ENCODE measurements around the gene SAXO2.
"Not testable (repeated sequence)": the region's sequence is repeated elsewhere in the genome, so short reads cannot be mapped to it uniquely, and the experiment has no call there.

SAXO2 gene

GRCh38 chr15:82286475-82286874 is 23.9 kb downstream of the SAXO2 start:
- not testable (repeated sequence) for DNase-seq (ENCODE audit: low read depth, low spot score)

- not testable (repeated sequence) for DNase-seq (ENCODE audit: low read depth, low spot score)
These were observed 25.6 kb downstream of the SAXO2 start for GRCh38 chr15:82288202-82288601.

- DNase-seq (ENCODE audit: low read depth, low spot score) = no peak
These were observed 29.7 kb downstream of the SAXO2 start for GRCh38 chr15:82292271-82292670.

GRCh38 chr15:82294061-82294690 is 31.6 kb downstream of the SAXO2 start:
- DNase-seq (ENCODE audit: low read depth, low spot score) = peak; percentile 65

- DNase-seq (ENCODE audit: low read depth, low spot score) = no peak
These were observed 34.9 kb downstream of the SAXO2 start for GRCh38 chr15:82297546-82297945.

GRCh38 chr15:82298032-82298431 is 35.4 kb downstream of the SAXO2 start:
- no peak for DNase-seq (ENCODE audit: low read depth, low spot score)

- no peak for DNase-seq (ENCODE audit: low read depth, low spot score)
These were observed 35.9 kb downstream of the SAXO2 start for GRCh38 chr15:82298520-82298919.

GRCh38 chr15:82299511-82299914 is 36.9 kb downstream of the SAXO2 start:
- DNase-seq (ENCODE audit: low read depth, low spot score) = not testable (repeated sequence)

- not testable (repeated sequence) for DNase-seq (ENCODE audit: low read depth, low spot score)
These were observed 37.7 kb downstream of the SAXO2 start for GRCh38 chr15:82300326-82300725.

- DNase-seq (ENCODE audit: low read depth, low spot score) = no peak
These were observed 38.3 kb downstream of the SAXO2 start for GRCh38 chr15:82300883-82301282.

- DNase-seq (ENCODE audit: low read depth, low spot score) = no peak
These were observed 38.8 kb downstream of the SAXO2 start for GRCh38 chr15:82301296-82302016.

- no peak for DNase-seq (ENCODE audit: low read depth, low spot score)
These were observed 41.5 kb downstream of the SAXO2 start for GRCh38 chr15:82303956-82304777.

- no peak for DNase-seq (ENCODE audit: low read depth, low spot score)
These were observed 42.1 kb downstream of the SAXO2 start for GRCh38 chr15:82304778-82305090.

GRCh38 chr15:82305621-82306048 is 43.0 kb downstream of the SAXO2 start:
- DNase-seq (ENCODE audit: low read depth, low spot score) = no peak

- DNase-seq (ENCODE audit: low read depth, low spot score) = no peak
These were observed 44.4 kb downstream of the SAXO2 start for GRCh38 chr15:82306791-82307713.

- no peak for DNase-seq (ENCODE audit: low read depth, low spot score)
These were observed 45.1 kb downstream of the SAXO2 start for GRCh38 chr15:82307714-82308081.

GRCh38 chr15:82309802-82310201 is 47.2 kb downstream of the SAXO2 start:
- no peak for DNase-seq (ENCODE audit: low read depth, low spot score)

GRCh38 chr15:82311321-82311720 is 48.7 kb downstream of the SAXO2 start:
- DNase-seq (ENCODE audit: low read depth, low spot score) = not testable (repeated sequence)

GRCh38 chr15:82312586-82313349 is 50.1 kb downstream of the SAXO2 start:
- no peak for DNase-seq (ENCODE audit: low read depth, low spot score)

- no peak for DNase-seq (ENCODE audit: low read depth, low spot score)
These were observed 50.8 kb downstream of the SAXO2 start for GRCh38 chr15:82313446-82313845.
